Trophoblast cell (in vitro differentiated cells and primary cell): Measurements from ENCODE around the gene CA11. TPM values are rescaled to one million over a fixed set of nuclear protein-coding genes. Genes with fewer than 3 reads are reported as not detected.
"Not testable (repeated sequence)": the region's sequence is repeated elsewhere in the genome, so short reads cannot be mapped to it uniquely, and the experiment has no call there.

ENCODE experiments used
- DNase-seq, 2 donors: peaks; one replicate each; pipeline ENCODE4 v3.0.0-alpha.2; 2016
- H2AFZ ChIP-seq: 2 replicates; pipeline ENCODE4 v1.6.1; 2013; ENCODE audit warnings: low read length, moderate library complexity, mild to moderate bottlenecking; ENCODE audit not compliant: insufficient read depth, poor library complexity
- H2AK5ac ChIP-seq: 2 replicates; pipeline ENCODE4 v1.6.1; 2013; ENCODE audit warnings: mild to moderate bottlenecking, low read length
- H2BK120ac ChIP-seq: 2 replicates; pipeline ENCODE4 v1.6.1; 2013; ENCODE audit warnings: low read length, mild to moderate bottlenecking, moderate library complexity; ENCODE audit not compliant: insufficient read depth, poor library complexity
- H2BK12ac ChIP-seq: 2 replicates; pipeline ENCODE4 v1.6.1; 2013; ENCODE audit warnings: mild to moderate bottlenecking, low read length, moderate library complexity
- H2BK5ac ChIP-seq: 2 replicates; pipeline ENCODE4 v1.6.1; 2013; ENCODE audit warnings: low read length, low read depth, moderate library complexity, mild to moderate bottlenecking; ENCODE audit not compliant: poor library complexity
- H3K14ac ChIP-seq: 2 replicates; pipeline ENCODE4 v1.6.1; 2013; ENCODE audit warnings: mild to moderate bottlenecking, low read length
- H3K18ac ChIP-seq: 2 replicates; pipeline ENCODE4 v1.6.1; 2013; ENCODE audit warnings: mild to moderate bottlenecking, low read length
- H3K23ac ChIP-seq: 2 replicates; pipeline ENCODE4 v1.6.1; 2013; ENCODE audit warnings: low read length
- H3K27ac ChIP-seq: 2 replicates; pipeline ENCODE4 v1.5.1; 2013; ENCODE audit warnings: low read depth, mild to moderate bottlenecking, inconsistent platforms, low read length, moderate library complexity
- H3K27me3 ChIP-seq: 2 replicates; pipeline ENCODE4 v1.6.1; 2013; ENCODE audit warnings: inconsistent platforms, mild to moderate bottlenecking, low read length, moderate library complexity; ENCODE audit not compliant: insufficient read depth
- H3K36me3 ChIP-seq, 2 experiments: 1 replicate in 1 of 2; 2 replicates in 1 of 2; pipeline ENCODE4 v1.6.1; 2013; ENCODE audit warnings: low read length in 2 of 2, mild to moderate bottlenecking in 2 of 2, moderate library complexity in 1 of 2; ENCODE audit not compliant: insufficient read depth in 2 of 2, control insufficient read depth in 1 of 2
- H3K4ac ChIP-seq: 2 replicates; pipeline ENCODE4 v1.6.1; 2013; ENCODE audit warnings: low read depth, mild to moderate bottlenecking, low read length, moderate library complexity
- H3K4me1 ChIP-seq, 2 experiments: 1 replicate in 1 of 2; 2 replicates in 1 of 2; pipeline ENCODE4 v1.6.1; 2013; ENCODE audit warnings: low read length in 2 of 2, mild to moderate bottlenecking in 2 of 2, moderate library complexity in 1 of 2; ENCODE audit not compliant: insufficient read depth in 2 of 2, control insufficient read depth in 1 of 2
- H3K4me2 ChIP-seq: 2 replicates; pipeline ENCODE4 v1.6.1; 2013; ENCODE audit warnings: inconsistent platforms, mild to moderate bottlenecking, low read length, moderate library complexity
- H3K4me3 ChIP-seq: 2 replicates; pipeline ENCODE4 v1.5.1; 2013; ENCODE audit warnings: mild to moderate bottlenecking, low read depth, low read length, inconsistent platforms
- H3K79me1 ChIP-seq: one replicate; pipeline ENCODE4 v1.6.1; 2013; ENCODE audit warnings: low read length
- H3K79me2 ChIP-seq: 2 replicates; pipeline ENCODE4 v1.6.1; 2013; ENCODE audit warnings: low read length, mild to moderate bottlenecking; ENCODE audit not compliant: control insufficient read depth, insufficient read depth, poor library complexity
- H3K9ac ChIP-seq: 2 replicates; pipeline ENCODE4 v1.6.1; 2013; ENCODE audit warnings: mild to moderate bottlenecking, low read length
- H3K9me3 ChIP-seq: 2 replicates; pipeline ENCODE4 v1.6.1; 2013; ENCODE audit warnings: low read depth, mild to moderate bottlenecking, control low read depth, inconsistent platforms, low read length; ENCODE audit not compliant: insufficient read depth
- H4K12ac ChIP-seq: 2 replicates; pipeline ENCODE4 v1.6.1; 2013; ENCODE audit warnings: low read depth, mild to moderate bottlenecking, low read length, moderate library complexity
- H4K8ac ChIP-seq: 2 replicates; pipeline ENCODE4 v1.6.1; 2013; ENCODE audit warnings: low read depth, mild to moderate bottlenecking, low read length, moderate library complexity
- H4K91ac ChIP-seq: one replicate; pipeline ENCODE4 v1.6.1; 2013; ENCODE audit warnings: low read depth, mild to moderate bottlenecking, low read length, moderate library complexity
- WGBS: extraction: QIAGEN DNeasy Blood & Tissue Kit; methylation state at CpG from one replicate; pipeline ENCODE4 v1.1.7; 2013; ENCODE audit warnings: missing lambda C conversion rate; ENCODE audit not compliant: insufficient read length, insufficient coverage; ENCODE audit errors: extremely low coverage; 5-methylcytosine and 5-hydroxymethylcytosine counted together
- polyA plus RNA-seq: library from polyadenylated mRNA; stranded (reverse); fragments of 200-250 nt; gene quantifications from 2 replicates; pipeline ENCODE4 v1.2.3, GENCODE V29; 2013

Gene CA11
- polyA plus RNA-seq: 7.2 TPM in 2 replicates

DNA sequence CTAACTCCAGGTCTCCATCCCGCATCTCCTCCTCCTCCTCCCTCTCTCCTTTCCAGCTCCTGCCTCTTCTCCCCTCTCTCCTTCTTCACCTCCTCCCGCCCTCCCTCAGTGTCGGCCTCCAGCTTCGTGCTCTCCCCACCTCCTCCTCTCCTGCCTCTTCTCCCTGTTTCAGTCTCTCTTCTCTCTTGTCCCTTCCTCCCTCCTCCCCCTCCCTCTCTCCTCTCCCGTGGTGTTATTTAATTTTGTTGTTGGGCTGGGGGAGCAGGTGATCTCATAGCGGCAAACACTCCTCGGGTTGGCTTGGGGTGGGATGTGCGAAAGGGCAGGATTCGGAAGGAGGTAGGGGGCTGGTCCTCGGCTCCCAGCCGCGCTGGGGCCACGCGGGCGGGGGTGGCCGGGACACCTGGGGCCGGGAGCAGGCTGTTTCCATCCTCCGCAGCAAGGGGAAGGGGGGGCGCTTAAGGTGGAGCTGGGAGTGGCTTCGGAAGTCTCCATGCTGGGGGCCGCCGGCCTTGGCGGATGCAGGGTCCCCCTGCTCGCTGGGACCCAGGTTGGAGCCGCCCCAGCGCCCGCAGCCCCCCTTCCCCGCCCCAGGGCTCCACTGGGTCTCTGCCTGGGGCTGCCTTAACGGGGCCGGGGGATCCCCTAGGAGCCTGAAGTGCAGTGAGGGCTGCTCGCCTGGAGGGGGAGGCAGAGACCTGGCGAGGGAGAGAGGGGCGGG is at the start of gene CA11:
Gene CA11, minus strand, starts transcription at position 187 of the 721 bp plus-strand sequence. CDS start 555 bp downstream, outside the sequence.
- H2BK120ac ChIP-seq: no peak within 1 kb of the TSS
- WGBS: no CpG with 5 or more reads among the region's 33 CpGs
- H2BK5ac ChIP-seq: no peak within 1 kb of the TSS

GRCh38 chr19:48693629-48694028 is 47.6 kb upstream of the CA11 start:
- no CpG with 5 or more reads among the region's 9 CpGs for WGBS
- H3K79me2 ChIP-seq, H3K4ac ChIP-seq, H2AK5ac ChIP-seq, H3K9me3 ChIP-seq, H2BK5ac ChIP-seq, DNase-seq, H3K27ac ChIP-seq, H4K12ac ChIP-seq, H3K36me3 ChIP-seq, H4K91ac ChIP-seq, H3K4me3 ChIP-seq, H3K79me1 ChIP-seq, H3K4me2 ChIP-seq, H3K14ac ChIP-seq, H3K9ac ChIP-seq, H3K18ac ChIP-seq, H2BK120ac ChIP-seq, H2AFZ ChIP-seq, H4K8ac ChIP-seq, H3K23ac ChIP-seq, H3K27me3 ChIP-seq, H2BK12ac ChIP-seq: not testable (repeated sequence)
- peaks cover 10 to 11% of the 10 kb centered on the region in 2 experiments for H3K4me1 ChIP-seq

More for the DNA sequence above, at the start of gene CA11:
- no peak within 1 kb of the TSS for H2AK5ac ChIP-seq
- no peak within 1 kb of the TSS for H4K12ac ChIP-seq
- no peak within 1 kb of the TSS for H2BK12ac ChIP-seq
- peak within 1 kb of the TSS; percentile 90 for H3K4me2 ChIP-seq
- H3K9ac ChIP-seq: no peak within 1 kb of the TSS
- no peak within 1 kb of the TSS for H3K27ac ChIP-seq
- H3K14ac ChIP-seq: no peak within 1 kb of the TSS
- no peaks in the 10 kb centered on the region for H3K27me3 ChIP-seq
- no peaks in the 10 kb centered on the region for H3K36me3 ChIP-seq
- DNase-seq: peak; percentile 79 to 87
- H4K8ac ChIP-seq: peak within 1 kb of the TSS; percentile 59
- no peaks in the 10 kb centered on the region for H3K79me2 ChIP-seq
- peak within 1 kb of the TSS; percentile 59 for H3K4me3 ChIP-seq
- H3K4me1 ChIP-seq: peaks cover 6 to 13% of the 10 kb centered on the region in 2 experiments
- no peak within 1 kb of the TSS for H3K4ac ChIP-seq
- peaks cover under 1% of the 10 kb centered on the region for H3K9me3 ChIP-seq
- no peaks in the 10 kb centered on the region for H3K79me1 ChIP-seq
- peak within 1 kb of the TSS; percentile 14 for H2AFZ ChIP-seq
- no peak within 1 kb of the TSS for H4K91ac ChIP-seq
- H3K18ac ChIP-seq: no peak within 1 kb of the TSS
- H3K23ac ChIP-seq: no peak within 1 kb of the TSS

DNA sequence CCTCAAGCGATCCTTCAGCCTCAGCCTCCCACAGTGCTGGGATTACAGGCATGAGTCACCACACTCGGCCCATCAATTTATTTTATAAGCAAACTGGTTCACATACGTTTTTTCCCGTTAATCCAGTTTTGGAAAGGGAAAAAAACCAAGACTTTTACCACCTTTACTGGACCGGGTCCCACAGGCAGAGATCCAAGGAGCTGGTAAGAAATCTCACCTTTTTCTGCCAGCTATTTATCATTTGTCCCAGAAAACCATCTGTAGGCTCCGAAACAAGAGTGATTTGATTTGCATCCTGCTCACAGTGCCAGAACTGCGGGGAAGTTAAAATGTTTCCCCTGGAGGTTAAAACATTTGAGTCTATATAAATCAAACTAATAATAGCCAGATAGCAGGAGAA is 43.5 kb upstream of the CA11 start:
- Histone ChIP-seq H3K4ac (no peak overlapping the region), H3K36me3 (no peaks in the 10 kb centered on the region), H3K4me3 (no peak overlapping the region), H4K12ac (no peak overlapping the region), H2BK12ac (no peak overlapping the region), H3K9me3 (no peaks in the 10 kb centered on the region), H3K79me2 (no peaks in the 10 kb centered on the region), H3K4me2 (no peak overlapping the region), H3K14ac (no peak overlapping the region), H3K4me1 (no peaks in the 10 kb centered on the region), H2AK5ac (no peak overlapping the region), H4K8ac (no peak overlapping the region), H2AFZ (no peak overlapping the region), H3K27me3 (no peaks in the 10 kb centered on the region), H4K91ac (no peak overlapping the region), H3K23ac (no peak overlapping the region), H2BK5ac (no peak overlapping the region), H3K9ac (no peak overlapping the region), H3K27ac (no peak overlapping the region), H2BK120ac (no peak overlapping the region), H3K79me1 (no peaks in the 10 kb centered on the region), H3K18ac (no peak overlapping the region)
- whole genome bisulfite sequencing: no CpG with 5 or more reads among the region's 7 CpGs
- no peak for DNase-seq

GRCh38 chr19:48687776-48688175 is 41.8 kb upstream of the CA11 start:
- Histone ChIP-seq H3K4me1 (no peaks in the 10 kb centered on the region), H2BK120ac (no peak overlapping the region), H4K12ac (no peak overlapping the region), H3K79me2 (no peaks in the 10 kb centered on the region), H3K36me3 (no peaks in the 10 kb centered on the region), H3K18ac (no peak overlapping the region), H3K14ac (no peak overlapping the region), H3K23ac (no peak overlapping the region), H2BK5ac (no peak overlapping the region), H2BK12ac (no peak overlapping the region), H3K79me1 (no peaks in the 10 kb centered on the region), H3K27me3 (no peaks in the 10 kb centered on the region), H4K91ac (no peak overlapping the region), H2AK5ac (no peak overlapping the region), H2AFZ (no peak overlapping the region), H4K8ac (no peak overlapping the region), H3K4me2 (no peak overlapping the region), H3K4ac (no peak overlapping the region), H3K9me3 (no peaks in the 10 kb centered on the region), H3K9ac (no peak overlapping the region), H3K27ac (no peak overlapping the region), H3K4me3 (no peak overlapping the region)
- WGBS: no CpG with 5 or more reads among the region's 3 CpGs
- no peak for DNase-seq
